GM21737 (cell line): ENCODE measurements around the gene MAPT.
"Not testable (repeated sequence)": the region's sequence is repeated elsewhere in the genome, so short reads cannot be mapped to it uniquely, and the experiment has no call there.

Experiments
- ATAC-seq: cut with Tn5 transposase; IDR thresholded peaks from one replicate; pipeline ENCODE4 v1.9.1; 2021; ENCODE audit warnings: mild to moderate bottlenecking, moderate library complexity; ENCODE audit not compliant: unreplicated experiment

The MAPT gene

GRCh38 chr17:45949755-45950320, 55.5 kb downstream of the MAPT start:
- ATAC-seq = no peak

- no peak for ATAC-seq
Measured at GRCh38 chr17:45950888-45951287, 56.5 kb downstream of the MAPT start.

- no peak for ATAC-seq
Measured at GRCh38 chr17:45951403-45951802, 57.0 kb downstream of the MAPT start.

- no peak for ATAC-seq
Measured at GRCh38 chr17:45951941-45952340, 57.6 kb downstream of the MAPT start.

GRCh38 chr17:45952814-45953320, 58.5 kb downstream of the MAPT start:
- no peak for ATAC-seq

GRCh38 chr17:45953561-45953960, 59.2 kb downstream of the MAPT start:
- no peak for ATAC-seq

GRCh38 chr17:45954914-45955313, 60.6 kb downstream of the MAPT start:
- ATAC-seq = no peak

- no peak for ATAC-seq
Measured at GRCh38 chr17:45955326-45955725, 61.0 kb downstream of the MAPT start.

- no peak for ATAC-seq
Measured at GRCh38 chr17:45956090-45956489, 61.7 kb downstream of the MAPT start.

- not testable (repeated sequence) for ATAC-seq
Measured at GRCh38 chr17:45956746-45957145, 62.4 kb downstream of the MAPT start.

DNA sequence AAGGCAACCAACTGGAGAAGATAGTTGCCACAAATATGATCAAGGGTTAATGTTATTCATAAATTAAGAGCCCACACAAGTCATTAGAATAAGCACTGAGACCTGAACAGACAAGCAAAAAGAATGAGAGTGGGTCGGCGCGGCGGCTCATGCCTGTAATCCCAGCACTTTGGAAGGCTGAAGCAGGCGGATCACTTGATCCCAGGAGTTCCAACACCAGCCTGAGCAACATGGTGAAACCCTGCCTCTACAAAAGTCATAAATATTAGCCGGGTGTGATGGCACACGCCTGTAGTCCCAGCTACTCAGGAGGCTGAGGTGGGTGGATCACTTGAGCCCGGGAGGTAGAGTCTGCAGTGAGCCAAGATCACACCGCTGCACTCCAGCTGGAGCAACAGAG, 64.0 kb downstream of the MAPT start:
- no peak for ATAC-seq

GRCh38 chr17:45958994-45959665, 64.8 kb downstream of the MAPT start:
- ATAC-seq = no peak

DNA sequence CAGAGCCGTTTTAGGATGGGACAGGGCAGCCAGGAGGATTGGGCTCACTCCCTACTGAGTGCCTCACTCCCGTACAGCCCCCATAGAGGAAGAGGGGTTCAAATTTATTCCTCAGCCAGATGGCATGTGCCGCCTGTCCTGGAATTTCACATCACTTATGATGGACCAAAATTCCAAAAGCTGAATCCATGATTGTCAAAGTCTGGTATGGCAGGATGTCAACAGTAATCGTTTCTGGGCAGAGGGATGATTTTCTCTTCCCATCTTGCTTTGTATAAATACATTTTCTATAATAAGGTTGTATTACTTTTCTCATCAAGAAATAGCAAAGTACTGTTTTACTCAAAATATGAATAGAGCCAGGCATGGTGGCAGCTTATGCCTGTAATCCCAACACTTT, 66.0 kb downstream of the MAPT start:
- ATAC-seq = no peak

- ATAC-seq = no peak
Measured at GRCh38 chr17:45961206-45961605, 66.9 kb downstream of the MAPT start.

DNA sequence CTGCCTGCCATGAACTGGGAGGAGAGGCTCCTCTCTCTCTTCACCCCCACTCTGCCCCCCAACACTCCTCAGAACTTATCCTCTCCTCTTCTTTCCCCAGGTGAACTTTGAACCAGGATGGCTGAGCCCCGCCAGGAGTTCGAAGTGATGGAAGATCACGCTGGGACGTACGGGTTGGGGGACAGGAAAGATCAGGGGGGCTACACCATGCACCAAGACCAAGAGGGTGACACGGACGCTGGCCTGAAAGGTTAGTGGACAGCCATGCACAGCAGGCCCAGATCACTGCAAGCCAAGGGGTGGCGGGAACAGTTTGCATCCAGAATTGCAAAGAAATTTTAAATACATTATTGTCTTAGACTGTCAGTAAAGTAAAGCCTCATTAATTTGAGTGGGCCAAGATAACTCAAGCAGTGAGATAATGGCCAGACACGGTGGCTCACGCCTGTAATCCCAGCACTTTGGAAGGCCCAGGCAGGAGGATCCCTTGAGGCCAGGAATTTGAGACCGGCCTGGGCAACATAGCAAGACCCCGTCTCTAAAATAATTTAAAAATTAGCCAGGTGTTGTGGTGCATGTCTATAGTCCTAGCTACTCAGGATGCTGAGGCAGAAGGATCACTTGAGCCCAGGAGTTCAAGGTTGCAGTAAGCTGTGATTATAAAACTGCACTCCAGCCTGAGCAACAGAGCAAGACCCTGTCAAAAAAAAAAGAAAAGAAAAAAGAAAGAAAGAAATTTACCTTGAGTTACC, 68.0 kb downstream of the MAPT start:
- no peak for ATAC-seq

DNA sequence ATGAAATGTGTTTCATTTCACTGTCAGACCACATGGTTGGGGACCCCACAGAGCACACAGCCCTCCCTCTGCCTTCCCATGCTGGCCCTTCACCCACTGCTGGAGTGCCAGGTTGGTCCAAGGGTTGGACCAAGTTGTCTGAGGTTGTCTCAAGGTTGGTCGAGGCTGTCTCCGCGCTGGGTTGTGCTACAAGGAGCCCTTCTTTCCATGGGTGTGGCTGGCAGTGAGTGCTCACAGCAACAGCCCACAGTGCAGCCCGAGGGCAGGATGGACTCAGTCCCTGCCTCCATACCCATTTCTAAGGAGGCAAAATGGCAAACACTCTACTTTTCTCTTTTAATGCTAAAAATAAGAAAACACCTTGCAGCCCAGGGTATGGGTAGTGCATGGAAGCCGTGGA, 68.9 kb downstream of the MAPT start:
- no peak for ATAC-seq

GRCh38 chr17:45963889-45964288, 69.5 kb downstream of the MAPT start:
- no peak for ATAC-seq

GRCh38 chr17:45964634-45965033, 70.3 kb downstream of the MAPT start:
- no peak for ATAC-seq

DNA sequence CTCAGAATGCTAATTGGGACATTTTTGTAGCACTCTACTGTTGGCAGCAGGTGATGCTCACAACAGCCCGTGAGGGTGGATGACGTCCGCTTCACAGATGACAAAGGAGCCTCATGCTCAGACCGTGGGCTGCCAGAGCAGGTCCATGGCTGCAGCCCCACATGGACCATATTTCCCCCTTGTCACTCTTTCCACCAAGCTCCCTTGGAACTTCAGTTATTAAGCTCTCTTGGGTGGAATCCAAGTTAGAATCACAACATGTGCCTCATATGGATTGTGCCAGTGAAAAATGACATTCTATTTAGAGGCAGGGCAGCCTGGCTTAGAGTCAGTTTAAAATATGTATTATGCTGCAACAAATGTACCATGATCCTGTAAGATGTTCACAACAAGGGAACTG, 71.5 kb downstream of the MAPT start:
- no peak for ATAC-seq

- no peak for ATAC-seq
Measured at GRCh38 chr17:45966606-45967280, 72.4 kb downstream of the MAPT start.

DNA sequence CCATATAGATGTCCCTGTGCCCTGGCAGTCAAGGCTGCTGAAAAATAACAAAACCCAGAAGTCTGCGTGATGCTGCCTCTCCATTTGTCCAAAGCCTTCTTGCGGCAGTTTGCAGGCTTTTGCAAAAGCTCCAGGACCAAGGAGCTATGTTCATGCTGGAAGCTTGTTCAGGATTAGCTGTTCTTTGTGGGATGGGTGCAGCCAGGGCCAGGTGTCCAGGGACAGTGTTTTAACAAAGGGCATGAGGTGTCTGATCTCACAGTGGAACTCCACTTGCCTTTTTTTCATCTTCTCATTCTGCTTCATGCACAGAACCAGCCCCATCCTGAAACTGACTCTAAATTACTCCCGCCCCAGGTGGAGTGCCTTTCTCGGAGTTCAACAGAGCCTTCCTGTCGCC, 73.0 kb downstream of the MAPT start:
- no peak for ATAC-seq

DNA sequence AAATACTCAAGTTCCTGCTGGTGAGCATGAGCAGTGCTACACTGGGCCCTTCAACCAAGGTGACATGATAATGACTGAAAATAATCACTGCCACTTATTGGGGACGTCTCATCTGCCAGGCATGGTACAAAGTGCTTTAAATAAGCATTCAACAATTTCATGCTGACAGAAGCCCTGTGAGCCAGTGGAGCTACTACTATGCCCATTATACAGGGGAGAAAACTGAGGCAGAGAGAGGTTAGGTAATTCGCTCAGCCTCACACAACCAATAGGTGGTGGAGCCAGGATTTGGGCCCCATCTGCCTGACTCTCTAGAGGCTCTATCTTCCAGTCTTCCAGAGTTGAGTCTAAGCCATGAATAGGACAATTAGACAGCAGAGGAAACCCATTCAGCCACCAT, 74.4 kb downstream of the MAPT start:
- no peak for ATAC-seq
